ENCODE data around the gene RASGEF1B.

- TF ChIP-seq CTCF (IDR thresholded peaks at IDR 0.05) (no peak), POLR2A (IDR thresholded peaks at IDR 0.05) (no peak)
Measured at GRCh38 chr4:81418572-81418971, 53.1 kb downstream of the RASGEF1B start.
